CD4-positive, alpha-beta T cell treated with Interleukin-12 subunit alpha and Interleukin-12 subunit beta, for 1 hour (primary cell): ENCODE measurements around the gene MAT2B.

Source experiments
- DNase-seq: peaks from one replicate; pipeline ENCODE4 v3.0.0-alpha.2; 2020

Gene MAT2B

GRCh38 chr5:163505368-163506094, at the start of gene MAT2B:
TSS of gene MAT2B (plus strand) at chr5:163505619. CDS start at chr5:163505687, 68 bp downstream.
- peak; percentile 96 for DNase-seq

DNA sequence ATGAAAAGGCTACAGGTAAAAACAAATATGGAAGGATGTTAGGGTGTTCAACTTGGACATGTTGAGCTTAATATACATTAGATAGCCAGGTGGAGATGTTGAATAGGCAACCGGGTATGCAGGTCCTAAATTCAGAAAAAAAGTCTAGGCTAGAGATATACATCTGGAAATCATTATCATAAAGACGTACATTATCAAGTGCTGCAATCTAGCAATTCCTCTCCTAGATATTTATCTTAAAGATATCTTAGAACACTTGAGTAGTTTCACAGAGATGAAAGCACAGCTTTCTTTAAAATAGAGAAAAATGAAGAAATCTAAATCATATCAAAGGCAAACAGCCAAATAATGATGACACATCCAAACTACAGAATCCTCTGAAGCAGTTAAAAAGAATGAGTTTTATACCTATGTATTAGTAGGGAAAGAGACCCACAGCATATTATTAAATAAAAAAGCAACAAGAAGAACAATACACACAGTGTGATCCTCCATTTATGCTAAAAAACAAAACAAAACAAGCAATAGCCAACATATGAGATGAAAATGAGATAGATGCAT, 49.3 kb upstream of the MAT2B start:
- no peak for DNase-seq

- no peak for DNase-seq
Observed at GRCh38 chr5:163456840-163457239, 48.6 kb upstream of the MAT2B start.

GRCh38 chr5:163458778-163459385, 46.5 kb upstream of the MAT2B start:
- DNase-seq, result no peak

GRCh38 chr5:163459462-163459818, 46.0 kb upstream of the MAT2B start:
- peak; percentile 20 for DNase-seq

GRCh38 chr5:163459819-163460561, 45.4 kb upstream of the MAT2B start, which contains the start of gene NUDCD2:
TSS of gene NUDCD2 (minus strand) at chr5:163460102. CDS start at chr5:163460050, 52 bp downstream.
- DNase-seq, result peak; percentile 96

DNA sequence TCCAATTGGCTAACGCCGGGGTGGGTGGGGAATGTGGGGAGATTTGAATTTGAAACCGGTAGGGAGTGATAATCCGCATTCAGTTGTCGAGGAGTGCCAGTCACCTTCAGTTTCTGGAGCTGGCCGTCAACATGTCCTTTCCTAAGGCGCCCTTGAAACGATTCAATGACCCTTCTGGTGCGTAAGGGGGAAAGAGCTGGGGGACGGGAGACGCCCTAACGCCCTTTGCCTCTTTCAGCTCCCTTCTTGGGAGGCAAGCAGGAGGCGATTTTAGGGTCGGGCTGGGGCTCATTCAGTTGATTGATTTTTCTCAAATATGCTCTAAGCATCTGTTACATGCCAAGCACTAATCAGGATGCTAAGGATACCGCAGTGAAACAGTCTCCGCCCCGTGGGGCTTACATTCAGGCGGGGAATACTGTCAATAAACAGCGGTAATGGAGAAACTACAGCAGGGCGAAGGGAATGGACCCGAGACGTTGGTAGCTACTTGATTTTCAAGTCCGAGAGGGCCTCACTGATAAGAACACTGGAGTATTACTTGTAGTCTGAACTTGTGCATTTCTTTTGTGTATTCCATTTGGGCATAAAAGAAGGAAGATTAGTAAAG, 44.8 kb upstream of the MAT2B start, which contains the start of gene HMMR:
TSS of gene HMMR (plus strand) at position 71 of the 610 bp plus-strand sequence. CDS start at position 132, 61 bp downstream.
- no peak for DNase-seq

DNA sequence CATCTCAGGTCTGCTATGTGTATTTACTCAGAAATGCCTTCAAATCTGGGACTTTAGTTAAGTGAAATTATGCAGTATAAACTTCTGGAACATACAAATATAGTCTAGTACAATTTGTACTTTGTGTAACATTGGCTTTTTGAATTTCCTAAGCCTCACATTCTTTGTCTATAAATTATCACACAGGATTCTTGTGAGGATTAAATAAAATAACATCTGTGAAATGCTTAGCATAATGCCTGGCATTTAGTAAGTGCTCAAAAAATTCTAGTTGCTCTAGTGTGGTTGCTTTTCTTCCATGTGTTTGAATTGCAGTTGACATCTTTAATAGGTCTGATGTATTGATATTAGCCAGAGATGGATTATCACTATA, 42.4 kb upstream of the MAT2B start:
- no peak for DNase-seq

DNA sequence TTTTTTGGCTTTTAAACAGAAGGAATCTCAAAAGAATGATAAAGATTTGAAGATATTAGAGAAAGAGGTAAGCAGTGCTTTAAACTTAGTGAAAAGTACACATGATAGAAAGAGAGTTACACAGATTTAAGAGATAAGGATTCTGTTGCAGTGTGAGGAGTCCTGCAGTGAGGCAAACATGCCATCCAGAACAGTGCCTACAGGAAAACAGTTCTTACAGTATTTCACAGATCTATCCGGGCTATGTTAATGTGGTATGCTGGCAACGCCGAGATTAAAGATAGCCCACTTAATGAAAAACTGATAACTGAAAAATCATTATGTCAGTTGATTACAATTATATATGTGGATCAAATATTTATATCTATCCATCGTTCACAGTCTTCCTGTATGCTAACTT, 37.7 kb upstream of the MAT2B start:
- no peak for DNase-seq

GRCh38 chr5:163473635-163474243, 31.7 kb upstream of the MAT2B start:
- peak; percentile 31 for DNase-seq

DNA sequence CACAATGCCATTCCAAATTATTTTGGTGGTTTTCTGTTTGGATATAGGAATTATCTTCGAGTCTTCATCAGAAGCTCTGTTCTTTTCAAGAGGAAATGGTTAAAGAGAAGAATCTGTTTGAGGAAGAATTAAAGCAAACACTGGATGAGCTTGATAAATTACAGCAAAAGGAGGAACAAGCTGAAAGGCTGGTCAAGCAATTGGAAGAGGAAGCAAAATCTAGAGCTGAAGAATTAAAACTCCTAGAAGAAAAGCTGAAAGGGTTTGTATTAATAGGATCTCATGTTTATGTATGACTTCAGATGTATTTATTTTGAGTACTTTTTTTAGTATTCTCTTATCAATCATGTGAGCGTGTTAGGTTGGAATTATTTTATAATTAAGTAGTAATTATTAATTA, 30.0 kb upstream of the MAT2B start:
- DNase-seq, result no peak

- no peak for DNase-seq
Observed at GRCh38 chr5:163478126-163478981, 27.1 kb upstream of the MAT2B start.

- DNase-seq, result no peak
Observed at GRCh38 chr5:163478982-163479271, 26.5 kb upstream of the MAT2B start.

- peak; percentile 32 for DNase-seq
Observed at GRCh38 chr5:163489055-163489744, 16.2 kb upstream of the MAT2B start.

DNA sequence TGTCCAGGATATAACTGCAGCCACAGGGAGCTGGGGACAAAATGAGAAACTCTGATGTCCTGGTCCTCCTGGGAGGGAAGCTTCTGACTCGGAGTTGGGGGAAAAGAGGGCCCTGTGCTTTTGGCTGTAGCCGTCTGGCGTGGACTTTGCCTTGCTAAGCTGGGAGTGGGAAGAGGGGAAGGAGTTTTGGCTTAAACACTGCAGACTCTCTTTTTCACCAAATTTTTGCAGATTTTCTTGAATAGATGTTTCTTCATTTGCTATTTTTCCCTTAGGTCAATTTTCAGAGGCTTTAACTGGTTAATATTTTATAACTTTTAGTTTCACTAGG, 15.7 kb upstream of the MAT2B start:
- DNase-seq, result no peak

DNA sequence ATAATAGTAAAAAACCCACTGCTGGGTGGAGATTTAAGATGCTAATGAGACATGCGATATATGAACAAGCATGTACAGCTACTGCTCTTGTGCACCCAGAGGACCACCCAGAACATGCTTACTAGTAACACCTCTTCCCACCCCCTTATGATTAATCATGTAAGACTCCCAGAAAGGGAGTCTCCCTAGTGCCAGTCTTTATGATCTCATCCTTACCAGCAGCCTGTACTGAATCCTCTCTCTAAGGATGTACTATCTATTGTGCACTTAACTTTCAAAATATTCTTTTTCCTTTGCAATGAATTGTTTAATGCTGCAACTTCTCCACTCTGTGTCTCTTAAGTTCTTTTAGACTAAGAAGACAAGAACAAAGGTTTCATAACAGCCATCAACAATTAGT, 9.1 kb upstream of the MAT2B start:
- DNase-seq, result no peak

DNA sequence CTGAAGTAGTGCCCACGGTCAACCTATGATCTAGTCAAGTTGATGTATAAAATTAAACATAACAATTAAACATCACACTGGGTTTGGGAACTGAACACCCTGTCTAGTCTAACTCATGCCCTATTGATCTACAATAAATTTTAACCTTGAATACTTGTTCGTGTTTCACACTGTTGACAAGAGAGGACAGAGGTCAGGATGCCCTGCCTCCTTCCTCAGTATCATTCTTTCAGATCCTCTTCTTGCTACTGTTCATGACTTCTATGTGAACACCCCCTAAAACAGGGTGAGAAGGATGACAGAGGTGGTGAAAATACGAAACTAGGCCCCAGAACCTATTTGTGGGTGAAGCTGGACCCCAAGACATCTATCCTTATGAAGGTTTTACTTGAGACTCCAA, 8.1 kb upstream of the MAT2B start:
- DNase-seq, result no peak

GRCh38 chr5:163498886-163499285, 6.5 kb upstream of the MAT2B start:
- DNase-seq, result no peak

GRCh38 chr5:163502521-163502920, 2.9 kb upstream of the MAT2B start:
- no peak for DNase-seq

GRCh38 chr5:163503106-163504078, 2.0 kb upstream of the MAT2B start:
- DNase-seq, result peak; percentile 47
